IPS DF 4.7 (cell line): ENCODE results near the gene LDLRAD1.
"Not testable (repeated sequence)": the region's sequence is repeated elsewhere in the genome, so short reads cannot be mapped to it uniquely, and the experiment has no call there.

Experiments used
- DNase-seq: peaks from one replicate; pipeline ENCODE4 v3.0.0-alpha.2; 2013; ENCODE audit warnings: low spot score; ENCODE audit errors: extremely low read depth

The LDLRAD1 gene

GRCh38 chr1:54017979-54018378 is at the start of gene LDLRAD1:
LDLRAD1 (minus strand) TSS chr1:54018186; CDS start chr1:54018112, 74 bp downstream.
- DNase-seq: no peak

- DNase-seq: no peak
These were observed 46.3 kb upstream of the LDLRAD1 start for GRCh38 chr1:54064299-54064698.

- DNase-seq: no peak
These were observed 36.4 kb upstream of the LDLRAD1 start for GRCh38 chr1:54054438-54054749.

- no peak for DNase-seq
These were observed 35.9 kb upstream of the LDLRAD1 start for GRCh38 chr1:54053745-54054437.

GRCh38 chr1:54052934-54053744 is 35.2 kb upstream of the LDLRAD1 start, which contains the start of the genes TCEANC2 and TMEM59:
TCEANC2 (plus strand) TSS chr1:54053608; CDS start chr1:54054423, 815 bp downstream.
TMEM59 (minus strand) TSS chr1:54053204; CDS start chr1:54053188, 16 bp downstream.
- DNase-seq: peak; percentile 91

GRCh38 chr1:54052431-54052933 is 34.5 kb upstream of the LDLRAD1 start:
- no peak for DNase-seq

GRCh38 chr1:54051933-54052430 is 34.0 kb upstream of the LDLRAD1 start:
- no peak for DNase-seq

- DNase-seq: not testable (repeated sequence)
These were observed 32.4 kb upstream of the LDLRAD1 start for GRCh38 chr1:54050435-54050834.

- no peak for DNase-seq
These were observed 29.7 kb upstream of the LDLRAD1 start for GRCh38 chr1:54047384-54048305.

- no peak for DNase-seq
These were observed 28.8 kb upstream of the LDLRAD1 start for GRCh38 chr1:54046671-54047383.

GRCh38 chr1:54045496-54045895 is 27.5 kb upstream of the LDLRAD1 start:
- DNase-seq: no peak

- no peak for DNase-seq
These were observed 23.8 kb upstream of the LDLRAD1 start for GRCh38 chr1:54041806-54042205.

- DNase-seq: no peak
These were observed 19.5 kb upstream of the LDLRAD1 start for GRCh38 chr1:54037476-54037875.

- no peak for DNase-seq
These were observed 10.6 kb upstream of the LDLRAD1 start for GRCh38 chr1:54028306-54029251.

- no peak for DNase-seq
These were observed 9.9 kb upstream of the LDLRAD1 start for GRCh38 chr1:54027848-54028247.

- not testable (repeated sequence) for DNase-seq
These were observed 6.8 kb upstream of the LDLRAD1 start for GRCh38 chr1:54024811-54025210.

GRCh38 chr1:54024358-54024757 is 6.4 kb upstream of the LDLRAD1 start:
- no peak for DNase-seq

- DNase-seq: not testable (repeated sequence)
These were observed 1.7 kb upstream of the LDLRAD1 start for GRCh38 chr1:54019562-54020176.

GRCh38 chr1:54018635-54019034 is 649 bp upstream of the LDLRAD1 start:
- no peak for DNase-seq
